Glomerular endothelial cell (primary cell): ENCODE measurements around the gene TFF3. TPM values are rescaled to one million over a fixed set of nuclear protein-coding genes. Genes with fewer than 3 reads are reported as not detected.

Experiments
- DNase-seq: peaks from one replicate; pipeline ENCODE4 v3.0.0-alpha.2; 2011; ENCODE audit warnings: low read depth, low spot score; ENCODE audit errors: extremely low read depth
- total RNA-seq: library from RNA; depleted of rRNA; stranded (reverse); fragments of >200 nt; gene quantifications from 2 replicates; pipeline ENCODE4 v1.2.3, GENCODE V29; 2015

Gene TFF3
- total RNA-seq, 1 donor from 2014 or later = 5.4 TPM

DNA sequence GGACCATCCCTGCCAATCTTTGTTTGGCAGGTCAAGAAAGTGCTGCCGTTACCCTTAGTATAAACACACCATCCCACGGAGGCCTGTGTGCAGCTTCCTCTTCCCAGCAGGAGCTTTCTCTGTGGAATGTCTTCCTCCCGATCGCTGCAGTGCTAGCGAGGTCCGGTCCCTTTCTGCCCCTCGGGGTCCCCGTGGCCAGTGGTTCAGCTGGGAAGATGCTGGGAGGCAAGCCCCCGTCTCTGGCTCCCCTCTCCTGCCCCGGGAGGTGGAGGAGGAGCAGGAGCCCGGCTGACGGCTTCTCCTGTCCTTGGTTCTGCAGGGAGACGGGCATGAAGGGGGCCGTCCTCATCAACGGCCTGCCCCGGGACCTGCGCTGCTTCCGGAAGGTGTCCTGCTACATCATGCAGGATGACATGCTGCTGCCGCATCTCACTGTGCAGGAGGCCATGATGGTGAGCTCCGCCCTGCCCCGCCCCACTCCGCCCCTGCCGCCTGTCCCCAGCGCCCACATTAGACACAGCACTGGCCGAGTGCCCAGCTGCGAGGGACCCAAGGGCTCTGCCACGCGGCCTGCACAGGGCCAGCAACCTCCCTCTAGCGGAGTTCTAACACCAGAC is 42.1 kb downstream of the TFF3 start:
- DNase-seq = no peak

DNA sequence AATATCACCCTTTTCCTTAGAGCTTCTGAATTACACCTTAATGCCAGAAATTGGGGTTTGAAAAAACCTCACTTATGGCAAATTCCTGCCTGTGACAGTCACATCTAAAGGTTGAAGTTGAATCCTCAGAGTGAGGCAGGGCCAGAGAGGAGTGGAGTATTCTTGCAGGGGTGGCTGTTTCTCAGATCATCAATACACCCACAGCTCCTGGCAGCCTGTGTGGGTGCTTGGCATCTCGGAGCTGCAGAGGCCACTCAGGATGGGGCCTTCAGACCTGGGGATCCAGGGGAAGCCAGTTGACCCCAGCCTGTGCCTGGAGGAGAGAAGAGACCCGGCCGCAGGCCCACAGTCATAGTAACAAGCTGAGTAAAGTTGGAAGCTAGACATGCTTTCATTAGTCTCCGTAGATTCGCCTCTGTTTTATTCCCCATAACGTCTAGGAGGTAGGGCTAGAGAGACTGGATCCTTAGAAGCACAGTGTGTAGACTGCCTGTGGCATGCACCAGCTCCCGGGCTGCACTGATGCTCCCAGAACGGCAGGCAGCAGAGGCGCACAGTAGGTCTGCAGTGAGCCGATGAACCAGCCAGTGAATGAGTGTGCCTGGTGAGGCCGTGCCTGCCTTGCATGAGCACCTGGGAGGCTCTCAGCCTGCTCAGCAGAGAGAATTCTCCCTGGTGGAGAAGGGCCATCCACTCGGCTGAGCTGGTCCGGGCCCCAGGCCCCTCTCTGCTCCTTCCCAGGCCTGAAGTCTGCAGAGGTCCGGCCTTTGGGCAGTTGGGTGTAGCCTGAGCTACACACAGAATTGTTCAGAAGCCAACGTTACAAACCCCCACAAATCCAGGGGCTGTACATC is 42.9 kb downstream of the TFF3 start:
- DNase-seq = no peak

DNA sequence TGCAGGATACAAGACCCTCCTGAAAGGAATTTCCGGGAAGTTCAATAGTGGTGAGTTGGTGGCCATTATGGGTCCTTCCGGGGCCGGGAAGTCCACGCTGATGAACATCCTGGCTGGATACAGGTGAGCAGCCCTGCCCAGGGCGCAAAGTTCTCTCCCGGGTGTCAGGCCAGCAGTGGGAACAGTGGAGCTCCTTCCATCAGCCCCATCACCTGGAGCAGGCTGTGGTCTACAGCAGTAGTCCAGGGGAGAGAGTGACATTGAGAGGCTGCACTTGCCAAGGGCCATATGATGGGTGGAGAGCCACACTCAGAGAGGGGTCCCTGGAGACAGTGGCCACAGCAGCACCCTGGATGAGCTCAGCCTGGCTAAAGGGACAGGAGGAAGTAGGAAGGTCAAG is 44.1 kb downstream of the TFF3 start:
- no peak for DNase-seq

DNA sequence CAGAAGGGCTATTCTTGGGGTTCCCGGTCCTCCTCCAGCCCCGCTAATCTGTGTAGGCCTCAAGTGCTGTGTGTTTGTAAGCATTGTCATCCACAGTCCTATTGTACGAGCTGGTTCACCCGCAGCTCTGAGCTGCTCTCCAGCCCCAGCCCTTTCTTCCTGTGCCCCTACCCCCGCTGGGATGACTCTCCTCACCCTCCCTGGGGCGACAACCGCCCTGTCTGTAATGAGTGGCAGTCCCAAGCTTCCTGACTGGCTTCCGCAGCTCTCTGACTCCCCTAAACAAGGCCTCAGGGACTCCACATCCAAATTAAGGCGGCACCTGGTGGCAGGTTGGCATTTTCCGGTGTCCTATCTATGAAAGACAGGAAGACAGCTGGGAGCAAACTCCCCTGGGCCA is 45.8 kb downstream of the TFF3 start:
- no peak for DNase-seq

DNA sequence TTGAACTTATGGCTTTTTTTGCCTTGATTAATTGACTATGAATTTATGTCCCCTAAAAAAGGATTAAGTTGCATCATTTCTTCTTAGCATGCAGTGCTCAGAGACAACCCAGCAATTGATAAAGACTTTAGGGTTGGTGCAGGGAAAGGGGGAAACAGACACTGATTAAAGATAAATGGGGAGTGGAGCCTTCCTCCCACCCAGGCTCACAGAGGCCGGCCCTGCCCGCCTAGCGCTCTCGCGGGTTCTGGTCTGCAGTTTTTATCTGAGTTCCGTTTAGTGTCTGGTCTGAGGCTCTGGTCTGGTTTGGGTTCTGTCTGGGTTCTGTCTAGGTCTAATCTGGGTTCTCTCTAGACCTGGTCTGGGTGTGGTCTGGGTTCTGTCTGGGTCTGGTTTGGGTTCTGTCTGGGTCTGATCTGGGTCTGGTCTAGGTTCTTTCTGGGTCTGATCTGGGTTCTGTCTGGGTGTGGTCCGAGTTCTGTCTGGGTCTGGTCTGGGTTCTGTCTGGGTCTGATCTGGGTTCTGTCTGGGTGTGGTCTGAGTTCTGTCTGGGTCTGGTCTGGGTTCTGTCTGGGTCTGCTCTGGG is 48.1 kb downstream of the TFF3 start:
- DNase-seq = no peak

DNA sequence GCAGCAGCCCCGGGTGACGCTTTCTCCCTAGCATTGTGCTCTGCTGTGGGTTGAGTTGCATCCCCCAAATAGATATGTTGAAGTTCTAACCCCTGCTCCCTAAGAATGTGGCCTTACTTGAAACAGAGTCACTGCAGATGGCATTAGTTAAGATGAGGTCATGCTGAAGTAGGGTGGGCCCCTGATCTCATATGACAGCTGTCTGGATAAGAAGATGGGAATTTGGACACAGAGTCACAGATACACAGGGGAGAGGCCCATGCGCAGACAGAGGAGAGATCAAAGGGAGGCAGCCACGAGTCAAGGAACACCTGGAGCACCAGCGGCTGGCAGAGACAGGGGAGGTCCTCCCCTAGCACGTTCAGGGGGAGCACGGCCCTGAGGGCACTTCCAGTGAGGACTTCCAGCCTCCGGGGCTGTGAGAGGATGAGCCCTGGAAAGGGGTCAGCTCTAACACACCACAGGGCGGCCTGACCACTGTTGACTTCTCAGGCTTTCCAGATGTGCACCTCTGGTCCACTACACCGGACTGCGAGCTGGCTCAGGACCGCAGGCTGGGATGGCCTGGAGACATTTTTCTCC is 49.9 kb downstream of the TFF3 start:
- DNase-seq = no peak

DNA sequence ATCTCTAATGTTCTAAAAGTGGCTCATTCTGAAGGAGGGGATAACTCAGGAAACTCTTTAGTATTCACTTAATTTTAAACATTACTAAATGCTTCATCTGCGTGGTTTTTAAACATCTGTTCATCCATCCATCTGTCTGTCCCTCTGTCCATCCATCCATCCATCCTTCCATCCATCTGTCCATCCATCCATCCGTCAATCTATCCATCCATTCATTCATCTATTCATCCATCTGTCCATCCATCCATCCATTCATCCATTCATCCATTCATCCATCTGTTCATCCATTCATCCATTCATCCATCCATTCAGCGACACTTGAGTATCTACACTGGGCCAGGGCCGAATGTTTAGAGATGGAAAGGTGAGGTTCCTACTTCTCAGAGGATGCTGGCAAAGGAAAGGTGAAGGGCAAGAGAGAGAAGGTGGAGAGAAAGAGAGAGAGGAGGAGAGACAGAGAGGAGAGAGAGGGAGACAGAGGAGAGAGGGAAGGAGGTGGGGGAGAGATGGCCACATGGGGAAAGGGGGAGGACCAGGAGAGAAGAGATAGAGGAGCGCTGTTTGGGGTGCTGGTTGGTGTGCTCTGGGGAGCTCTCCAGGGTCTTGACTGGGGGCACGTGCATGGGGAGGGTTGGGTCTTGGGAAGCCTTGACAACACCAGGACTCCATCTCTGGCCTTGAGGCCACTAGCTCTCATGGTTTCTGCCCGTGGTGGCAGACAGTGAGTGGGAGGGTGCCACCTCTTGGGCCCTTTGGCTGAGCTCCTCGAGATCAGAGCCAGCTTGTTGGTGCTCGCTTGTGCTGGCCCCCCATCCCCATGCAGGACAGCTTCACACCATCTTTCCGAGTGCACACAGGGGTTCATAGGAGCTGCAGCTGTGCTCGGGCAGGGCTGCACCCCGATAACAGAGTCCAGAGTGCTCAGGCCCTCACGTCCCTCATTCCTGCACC is 50.7 kb downstream of the TFF3 start:
- no peak for DNase-seq

DNA sequence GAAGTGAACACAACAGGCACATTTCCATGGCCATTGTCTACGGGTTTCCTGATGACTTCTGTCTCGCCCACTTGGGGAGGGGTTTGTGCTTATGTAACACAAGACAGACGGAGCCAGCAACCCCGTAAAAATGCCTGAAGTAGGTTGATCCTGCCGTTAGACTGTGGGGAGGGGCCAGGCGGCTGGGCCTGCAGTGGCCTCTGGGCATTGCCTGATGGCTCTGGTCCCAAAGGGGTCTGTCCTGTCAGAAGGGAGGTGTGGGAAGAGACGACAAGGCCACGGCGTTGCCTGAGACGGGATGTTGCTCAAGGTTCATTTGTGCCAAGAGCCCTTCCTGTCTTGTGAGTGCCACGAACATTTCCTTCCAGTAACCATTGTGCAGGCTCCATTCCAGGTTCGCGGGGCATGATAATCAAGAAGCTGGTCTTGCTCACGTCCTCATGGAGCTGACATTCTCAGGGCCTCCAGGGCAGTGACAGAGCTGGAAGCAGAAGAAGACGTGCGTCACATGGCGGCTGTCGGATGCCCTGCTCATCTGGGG is 51.5 kb downstream of the TFF3 start:
- peak; percentile 82 for DNase-seq

DNA sequence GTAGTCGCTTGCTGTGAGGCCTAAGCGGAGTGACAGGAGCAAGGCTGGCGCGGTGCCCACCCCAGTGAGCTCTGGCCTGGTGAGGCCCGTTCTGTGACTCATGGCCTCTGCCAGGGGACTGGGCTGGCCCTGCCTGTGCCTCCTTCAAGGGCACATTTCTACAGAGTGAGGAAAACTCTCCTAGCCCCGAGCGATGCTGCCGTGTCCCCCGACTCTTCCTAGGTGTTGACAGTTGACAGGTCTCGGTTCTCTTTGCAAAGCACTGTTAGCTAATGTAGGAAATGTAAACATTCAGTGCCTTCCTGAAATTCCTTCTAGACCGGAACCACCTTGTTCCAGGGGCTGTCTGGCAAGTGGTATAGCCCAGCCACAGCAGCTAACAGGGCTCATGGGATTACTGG is 52.4 kb downstream of the TFF3 start:
- DNase-seq = peak; percentile 70

DNA sequence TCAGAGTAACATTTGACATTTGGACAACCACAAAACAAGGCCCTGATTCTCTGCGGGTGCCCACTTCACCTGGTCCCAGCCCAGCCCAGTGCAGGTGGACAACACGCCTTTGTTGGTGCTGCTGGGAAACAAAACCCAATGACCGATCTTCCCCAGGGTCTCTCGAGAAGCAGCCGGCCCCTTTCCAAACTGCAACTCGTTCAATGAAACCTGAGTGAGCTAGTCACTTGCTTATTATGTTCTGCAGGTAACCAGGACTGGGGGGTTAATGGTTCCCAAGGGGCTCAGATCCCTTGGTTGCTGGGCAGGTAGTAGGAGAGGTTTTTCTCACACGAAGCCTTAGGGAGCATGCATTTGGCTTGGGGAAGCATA is 53.4 kb downstream of the TFF3 start:
- no peak for DNase-seq

Other genes with a start within 250 kb of the TFF3 start
- gene UMODL1, start 244.1 kb downstream of the TFF3 start, total RNA-seq = not detected in 2 replicates
- gene ABCG1, start 96.3 kb downstream of the TFF3 start, total RNA-seq = 29.5 and 66.0 TPM in 2 replicates
- not detected in 2 replicates for gene TFF2, start 35.6 kb upstream of the TFF3 start, total RNA-seq
- not detected in 2 replicates for gene TFF1, start 51.1 kb upstream of the TFF3 start, total RNA-seq
- not detected in 2 replicates for gene TMPRSS3, start 80.6 kb upstream of the TFF3 start, total RNA-seq
- gene UBASH3A, start 88.5 kb upstream of the TFF3 start, total RNA-seq = not detected in 2 replicates
- gene RSPH1, start 180.8 kb upstream of the TFF3 start, total RNA-seq = 0.15 TPM in 1 of 2 replicates, not detected in the other
- 13.6 and 26.8 TPM in 2 replicates for gene SLC37A1, start 198.4 kb upstream of the TFF3 start, total RNA-seq